H1 (cell line): ENCODE measurements around the gene DAW1. TPM values are rescaled to one million over a fixed set of nuclear protein-coding genes. Genes with fewer than 3 reads are reported as not detected.

ENCODE experiments used
- CTCF ChIA-PET: fragments of 300-600 bp; sonication (Branson Sonifier 250); formaldehyde crosslinking; loops from one replicate; lab custom pipeline; 2021; ENCODE audit not compliant: partially characterized antibody; lab: Charles Lee
- POLR2A ChIA-PET: fragments of 300-600 bp; sonication (Branson Sonifier 250); formaldehyde crosslinking; loops from one replicate; lab custom pipeline; 2021; ENCODE audit warnings: inconsistent platforms; ENCODE audit not compliant: partially characterized antibody; lab: Charles Lee
- DNase-seq, 2 experiments: peaks; one replicate each; pipeline versions ENCODE4 v3.0.0 to v3.0.0-alpha.2; 2010 to 2022; ENCODE audit warnings: low spot score in 2 of 2, low read depth in 1 of 2, mixed read lengths in 1 of 2
- FAIRE-seq: peaks from 2 replicates; lab custom pipeline; 2011; peaks lifted over from hg19 to GRCh38; lab: Jason Lieb, UNC
- H2AFZ ChIP-seq: 2 replicates; pipeline ENCODE4 v1.8.1; 2012; ENCODE audit warnings: low read length, inconsistent platforms
- H2AK5ac ChIP-seq: 2 replicates; pipeline ENCODE4 v1.6.1; 2013; ENCODE audit warnings: low read depth, low read length
- H2BK120ac ChIP-seq: replicated peaks from 2 replicates; pipeline ENCODE3; 2013; ENCODE audit warnings: low read depth, low read length, inconsistent platforms
- H2BK12ac ChIP-seq: 2 replicates; pipeline ENCODE4 v1.6.1; 2013; ENCODE audit warnings: low read depth, low read length
- H2BK15ac ChIP-seq: 2 replicates; pipeline ENCODE4 v1.6.1; 2013; ENCODE audit warnings: low read length
- H2BK20ac ChIP-seq: 2 replicates; pipeline ENCODE4 v1.6.1; 2013; ENCODE audit warnings: low read length
- H2BK5ac ChIP-seq: 2 replicates; pipeline ENCODE4 v1.6.1; 2013; ENCODE audit warnings: low read depth, low read length
- H3K14ac ChIP-seq: 2 replicates; pipeline ENCODE4 v1.6.1; 2013; ENCODE audit warnings: inconsistent platforms; ENCODE audit not compliant: insufficient read length
- H3K18ac ChIP-seq: 2 replicates; pipeline ENCODE4 v1.6.1; 2013; ENCODE audit warnings: low read length; ENCODE audit errors: extremely low read depth
- H3K23ac ChIP-seq: 2 replicates; pipeline ENCODE4 v1.6.1; 2013; ENCODE audit warnings: inconsistent platforms; ENCODE audit not compliant: insufficient read length
- H3K23me2 ChIP-seq: 2 replicates; pipeline ENCODE4 v1.6.1; 2013; ENCODE audit warnings: low read depth, low read length
- H3K27ac ChIP-seq: 2 replicates; pipeline ENCODE4 v1.6.1; 2011; ENCODE audit warnings: low read depth, low read length, inconsistent platforms
- H3K27me3 ChIP-seq, 4 experiments: replicated peaks in 1 of 4; 1 replicate in 1 of 4; 2 replicates in 3 of 4; pipeline versions ENCODE4 v1.6.1 to v1.8.1; 2011 to 2013; ENCODE audit warnings: low read length in 3 of 4, mild to moderate bottlenecking in 3 of 4, inconsistent platforms in 2 of 4, mixed read lengths in 2 of 4, moderate library complexity in 1 of 4; ENCODE audit not compliant: control insufficient read depth in 3 of 4, insufficient read depth in 3 of 4; ENCODE audit errors: extremely low read depth in 1 of 4
- H3K36me3 ChIP-seq, 4 experiments: 2 replicates each; pipeline versions ENCODE4 v1.6.1 to v1.8.1; 2011 to 2013; ENCODE audit warnings: mild to moderate bottlenecking in 4 of 4, low read length in 3 of 4, moderate library complexity in 2 of 4, control low read depth in 1 of 4, inconsistent platforms in 1 of 4; ENCODE audit not compliant: insufficient read depth in 4 of 4, control insufficient read depth in 2 of 4
- H3K4ac ChIP-seq: replicated peaks from 2 replicates; pipeline ENCODE3; 2013; ENCODE audit warnings: low read length, low read depth, mixed read lengths, inconsistent platforms; ENCODE audit not compliant: insufficient read length
- H3K4me1 ChIP-seq, 4 experiments: replicated peaks in 1 of 4; 1 replicate in 1 of 4; 2 replicates in 3 of 4; pipeline versions ENCODE4 v1.6.1 to v1.8.1; 2011 to 2013; ENCODE audit warnings: low read length in 3 of 4, inconsistent platforms in 2 of 4, mixed read lengths in 1 of 4; ENCODE audit not compliant: insufficient read depth in 4 of 4, control insufficient read depth in 3 of 4
- H3K4me2 ChIP-seq, 2 experiments: 2 replicates each; pipeline versions ENCODE4 v1.6.1 to v1.8.1; 2011 to 2013; ENCODE audit warnings: low read depth in 2 of 2, low read length in 2 of 2, control low read depth in 1 of 2, inconsistent platforms in 1 of 2, mild to moderate bottlenecking in 1 of 2; ENCODE audit not compliant: insufficient read depth in 1 of 2
- H3K4me3 ChIP-seq, 4 experiments: fragments of 200-600, 300-600 bp in 1 of 4; sonication (generic), shearing (Covaris generic), sonication (Bioruptor Twin) in 1 of 4; 2 replicates each; pipeline versions ENCODE4 v1.5.1 to v1.8.1; 2011 to 2016; ENCODE audit warnings: low read length in 4 of 4, low read depth in 3 of 4, control low read depth in 2 of 4, inconsistent platforms in 2 of 4, mild to moderate bottlenecking in 2 of 4, mixed read lengths in 1 of 4, moderate library complexity in 1 of 4; ENCODE audit not compliant: insufficient read depth in 2 of 4; ENCODE audit errors: extremely low read depth in 1 of 4
- H3K56ac ChIP-seq: replicated peaks from 2 replicates; pipeline ENCODE3; 2013; ENCODE audit warnings: low read depth, mild to moderate bottlenecking, mixed read lengths, low read length, inconsistent platforms; ENCODE audit not compliant: insufficient read length
- H3K79me1 ChIP-seq: 2 replicates; pipeline ENCODE4 v1.6.1; 2013; ENCODE audit warnings: low read depth, low read length, control low read depth
- H3K79me2 ChIP-seq, 2 experiments: 2 replicates each; pipeline versions ENCODE4 v1.6.1 to v1.8.1; 2012 to 2013; ENCODE audit warnings: low read length in 2 of 2, mild to moderate bottlenecking in 2 of 2, inconsistent platforms in 1 of 2; ENCODE audit not compliant: insufficient read depth in 2 of 2, control insufficient read depth in 1 of 2
- H3K9ac ChIP-seq, 4 experiments: replicated peaks in 1 of 4; 1 replicate in 1 of 4; 2 replicates in 3 of 4; pipeline versions ENCODE4 v1.6.1 to v1.8.1; 2011 to 2013; ENCODE audit warnings: low read depth in 3 of 4, low read length in 3 of 4, control low read depth in 2 of 4, mild to moderate bottlenecking in 2 of 4, moderate library complexity in 2 of 4, inconsistent platforms in 1 of 4; ENCODE audit errors: extremely low read depth in 1 of 4
- H3K9me3 ChIP-seq, 2 experiments: 2 replicates each; pipeline versions ENCODE4 v1.6.1 to v1.8.1; 2012 to 2013; ENCODE audit warnings: mild to moderate bottlenecking in 2 of 2, moderate library complexity in 2 of 2, control low read depth in 1 of 2, inconsistent platforms in 1 of 2, low read depth in 1 of 2, low read length in 1 of 2, mixed read lengths in 1 of 2; ENCODE audit not compliant: insufficient read depth in 2 of 2
- H4K20me1 ChIP-seq, 2 experiments: replicated peaks in 1 of 2; 2 replicates each; pipeline versions ENCODE3 to v1.8.1; 2011 to 2013; ENCODE audit warnings: inconsistent platforms in 2 of 2, low read length in 2 of 2, mild to moderate bottlenecking in 1 of 2; ENCODE audit not compliant: insufficient read depth in 2 of 2, control insufficient read depth in 1 of 2
- H4K5ac ChIP-seq: 2 replicates; pipeline ENCODE4 v1.6.1; 2013; ENCODE audit warnings: low read length, low read depth, mixed read lengths, inconsistent platforms; ENCODE audit not compliant: insufficient read length
- H4K8ac ChIP-seq: 2 replicates; pipeline ENCODE4 v1.8.0; 2013; ENCODE audit warnings: mild to moderate bottlenecking, moderate library complexity, low read length, inconsistent platforms; ENCODE audit not compliant: insufficient read depth; ENCODE audit errors: extremely low read depth
- H4K91ac ChIP-seq: replicated peaks from 2 replicates; pipeline ENCODE3; 2013; ENCODE audit warnings: low read length, mixed read lengths, inconsistent platforms; ENCODE audit not compliant: insufficient read length
- E2F6 ChIP-seq: IDR thresholded peaks from 2 replicates; pipeline ENCODE4 v1.6.1; 2012; ENCODE audit warnings: inconsistent platforms
- POLR2A ChIP-seq, 2 experiments: IDR thresholded peaks; 1 replicate in 1 of 2; 2 replicates in 1 of 2; pipeline ENCODE4 v1.6.1; 2011; ENCODE audit warnings: low read depth in 2 of 2, low read length in 2 of 2, mild to moderate bottlenecking in 2 of 2; ENCODE audit errors: control extremely low read depth in 1 of 2
- WGBS, 2 experiments: shearing (Covaris generic) in 1 of 2; methylation state at CpG; one replicate each; pipeline versions ENCODE4 v1.1.6 to v1.1.7; 2013 to 2015; ENCODE audit warnings: low lambda C conversion rate in 2 of 2, mixed read lengths in 2 of 2, inconsistent platforms in 1 of 2, low coverage in 1 of 2, missing lambda C conversion rate in 1 of 2; ENCODE audit not compliant: insufficient replicate concordance in 2 of 2, insufficient coverage in 1 of 2, insufficient read length in 1 of 2; ENCODE audit errors: extremely low coverage in 1 of 2, missing lambda C conversion rate in 1 of 2; 5-methylcytosine and 5-hydroxymethylcytosine counted together
- polyA plus RNA-seq, 7 experiments: library from polyadenylated mRNA; depleted of rRNA in 3 of 7; stranded (reverse) in 5 of 7; unstranded in 2 of 7; fragments of >200 nt in 5 of 7; fragments of 200-250 nt in 2 of 7; gene quantifications; 1 replicate in 5 of 7; 2 replicates in 1 of 7; 4 replicates in 1 of 7; pipeline versions ENCODE4 v1.2.1 to v1.2.3, GENCODE V29; 2011 to 2013; ENCODE audit warnings: missing spikeins in 2 of 7, mixed read lengths in 2 of 7
- total RNA-seq: library from RNA; stranded (reverse); fragmentation: NEBNext Ultra II Directional; extraction: Animal tissue kit (Norgen Biotek cat#: 25700); gene quantifications from 2 replicates; pipeline ENCODE4 v1.2.1, GENCODE V29; 2021

DAW1 gene
- total and polyA plus RNA-seq, 2 of the 8 experiments (the other 6 are each of a cell fraction or from before 2014, with no cell fraction given): 0.44 to 1.4 TPM

- peaks cover 5% of the 10 kb centered on the region; the same call in 1 of the 2 replicates for H3K23me2 ChIP-seq
- no peak overlapping the region for H3K27ac ChIP-seq
- FAIRE-seq (no peak), DNase-seq (no peak)
- no peaks in the 10 kb centered on the region for H4K20me1 ChIP-seq
- H3K9me3 ChIP-seq: no peaks in the 10 kb centered on the region
- no peaks in the 10 kb centered on the region for H3K36me3 ChIP-seq
- peak overlapping the region; percentile 49 to 73 for H3K4me2 ChIP-seq
- peak; percentile 82 for TF ChIP-seq E2F6
- no peak for TF ChIP-seq POLR2A (IDR thresholded peaks at IDR 0.05; ENCODE audit: control extremely low read depth in 1 of 2, low read depth in 2 of 2, low read length in 2 of 2)
- peak overlapping the region; percentile 43; the same call in 1 of the 2 replicates for H3K18ac ChIP-seq
- 0 out of 2 replicates have a peak overlapping the region, but pooled peaks have one; percentile 28 for H2BK12ac ChIP-seq
- CTCF ChIA-PET: interaction anchor here (1.0 to 6.2 kb wide), 7 partner anchors 10 to 213 kb away, joined by 3 to 58 read pairs (median 5); no protein-coding TSS in a partner anchor
- H3K4me3 ChIP-seq: peak overlapping the region; percentile 42 to 59 (median 52)
- H3K27me3 ChIP-seq: no peaks in the 10 kb centered on the region
- H3K4ac ChIP-seq: no peak overlapping the region
- no peak overlapping the region for H2BK5ac ChIP-seq
- peak overlapping the region in 3 of 4 experiments; percentile 14 to 61 (median 28); a peak in 3 of 7 replicates for H3K9ac ChIP-seq
- H3K4me1 ChIP-seq: peaks cover 0 to 5% (median 3%) of the 10 kb centered on the region in 4 experiments; a peak in 4 of 7 replicates
- 59% methylated on average over 13 of the region's 13 CpGs; no CpG with 5 or more reads in 1 of the 2 experiments for WGBS, 2 experiments
- H2AK5ac ChIP-seq: no peak overlapping the region
- H2AFZ ChIP-seq: peak overlapping the region; percentile 78
- H2BK120ac ChIP-seq: no peak overlapping the region
- H2BK15ac ChIP-seq: no peak overlapping the region
- no peak overlapping the region for H4K5ac ChIP-seq
- no peak overlapping the region for H4K91ac ChIP-seq
- no peaks in the 10 kb centered on the region for H3K79me1 ChIP-seq
- 0 out of 2 replicates have a peak overlapping the region, but pooled peaks have one; percentile 38 for H4K8ac ChIP-seq
- H3K14ac ChIP-seq: no peak overlapping the region
- H3K56ac ChIP-seq: no peak overlapping the region
- no peaks in the 10 kb centered on the region for H3K79me2 ChIP-seq
- no peak overlapping the region for H2BK20ac ChIP-seq
- no peak overlapping the region for H3K23ac ChIP-seq
- POLR2A ChIA-PET: interaction anchor here (0.9 kb wide), 1 partner anchor 8 kb away, joined by 4 read pairs; no protein-coding TSS in a partner anchor
These were observed 589 bp upstream of the DAW1 start for GRCh38 chr2:227870710-227871374.
